Measurements from ENCODE around the gene GRIK4.

The GRIK4 gene

GRCh38 chr11:120511116-120511819, at the start of gene GRIK4:
Gene GRIK4, plus strand, starts transcription at chr11:120511748. Its CDS starts 148,571 bp downstream, at chr11:120660319.
- peak; percentile 85 for DNase-seq (ENCODE audit: low read depth)
- peak within 1 kb of the TSS; percentile 35; the same call in 1 of the 2 replicates for H3K4me3 ChIP-seq (ENCODE audit: low read depth, low read length)
- peak; percentile 90 for TF ChIP-seq CTCF (IDR thresholded peaks at IDR 0.05; ENCODE audit: insufficient read depth, low read depth, low read length, missing control alignments)

- no peak for DNase-seq (ENCODE audit: low read depth)
- TF ChIP-seq CTCF (IDR thresholded peaks at IDR 0.05; ENCODE audit: insufficient read depth, low read depth, low read length, missing control alignments): no peak
Observed at GRCh38 chr11:120462825-120463224, 48.7 kb upstream of the GRIK4 start.

GRCh38 chr11:120465921-120466534, 45.5 kb upstream of the GRIK4 start:
- no peak for TF ChIP-seq CTCF (IDR thresholded peaks at IDR 0.05; ENCODE audit: insufficient read depth, low read depth, low read length, missing control alignments)
- H3K4me3 ChIP-seq (ENCODE audit: low read depth, low read length): no peak overlapping the region
- peak; percentile 2 for DNase-seq (ENCODE audit: low read depth)

More at GRCh38 chr11:120462825-120463224, 48.7 kb upstream of the GRIK4 start:
- H3K4me3 ChIP-seq (ENCODE audit: low read depth, low read length): no peak overlapping the region

GRCh38 chr11:120467627-120468026, 43.9 kb upstream of the GRIK4 start:
- no peak overlapping the region for H3K4me3 ChIP-seq (ENCODE audit: low read depth, low read length)
- TF ChIP-seq CTCF (IDR thresholded peaks at IDR 0.05; ENCODE audit: insufficient read depth, low read depth, low read length, missing control alignments): no peak
- DNase-seq (ENCODE audit: low read depth): no peak

- DNase-seq (ENCODE audit: low read depth): no peak
- TF ChIP-seq CTCF (IDR thresholded peaks at IDR 0.05; ENCODE audit: insufficient read depth, low read depth, low read length, missing control alignments): no peak
- H3K4me3 ChIP-seq (ENCODE audit: low read depth, low read length): no peak overlapping the region
Observed at GRCh38 chr11:120471131-120471530, 40.4 kb upstream of the GRIK4 start.

- TF ChIP-seq CTCF (IDR thresholded peaks at IDR 0.05; ENCODE audit: insufficient read depth, low read depth, low read length, missing control alignments): no peak
- H3K4me3 ChIP-seq (ENCODE audit: low read depth, low read length): no peak overlapping the region
- DNase-seq (ENCODE audit: low read depth): no peak
Observed at GRCh38 chr11:120471994-120472393, 39.6 kb upstream of the GRIK4 start.

All from GM12865 (cell line).